Aorta (tissue), 5 donors: ENCODE data around the gene TMEM38B. TPM values are rescaled to one million over a fixed set of nuclear protein-coding genes. Genes with fewer than 3 reads are reported as not detected.

Experiments used
- ATAC-seq: fragments of 200-7000 bp; cut with Tn5 transposase; one replicate; pipeline ENCODE4 v1.9.1; 2022; ENCODE audit warnings: moderate library complexity; ENCODE audit not compliant: low FRiP score
- DNase-seq, 2 donors: peaks; one replicate each; pipeline ENCODE4 v3.0.0-alpha.2; 2020
- H3K27ac ChIP-seq, 2 donors: one replicate each; pipeline ENCODE4 v1.5.1; 2013; ENCODE audit warnings: low read length in 2 of 2, mild to moderate bottlenecking in 2 of 2, moderate library complexity in 2 of 2, control low read depth in 1 of 2, inconsistent platforms in 1 of 2, low read depth in 1 of 2
- H3K27me3 ChIP-seq, 2 donors: one replicate each; pipeline ENCODE4 v1.6.1; 2013; ENCODE audit warnings: control low read depth in 1 of 2, low read length in 1 of 2, mild to moderate bottlenecking in 1 of 2, moderate library complexity in 1 of 2; ENCODE audit not compliant: insufficient read depth in 2 of 2, control insufficient read depth in 1 of 2
- H3K36me3 ChIP-seq, 2 donors: one replicate each; pipeline ENCODE4 v1.6.1; 2013; ENCODE audit warnings: control low read depth in 1 of 2, low read length in 1 of 2, mild to moderate bottlenecking in 1 of 2; ENCODE audit not compliant: insufficient read depth in 2 of 2, control insufficient read depth in 1 of 2
- H3K4me1 ChIP-seq, 2 donors: one replicate each; pipeline ENCODE4 v1.6.1; 2013; ENCODE audit warnings: low read length in 2 of 2, control low read depth in 1 of 2, mild to moderate bottlenecking in 1 of 2, moderate library complexity in 1 of 2; ENCODE audit not compliant: insufficient read depth in 2 of 2, control insufficient read depth in 1 of 2
- H3K4me3 ChIP-seq, 2 donors: one replicate each; pipeline ENCODE4 v1.5.1; 2013; ENCODE audit warnings: low read length in 2 of 2, control low read depth in 1 of 2, mild to moderate bottlenecking in 1 of 2
- H3K9me3 ChIP-seq: one replicate; pipeline ENCODE4 v1.6.1; 2013; ENCODE audit warnings: mild to moderate bottlenecking, low read length; ENCODE audit not compliant: control insufficient read depth
- WGBS, 2 donors: extraction: QIAGEN DNeasy Blood & Tissue Kit; methylation state at CpG; one replicate each; pipeline ENCODE4 v1.1.7; 2013; 5-methylcytosine and 5-hydroxymethylcytosine counted together
- intact Hi-C, 2 donors: fragments of 100-400 bp; cut with DNase I; formaldehyde crosslinking; loops; one replicate each; pipeline versions ENCODE4 v1.14.2 to v1.15.0; 2022
- polyA plus RNA-seq, 2 donors: library from polyadenylated mRNA; stranded (reverse); fragments of 200-250 nt; gene quantifications; one replicate each; pipeline ENCODE4 v1.2.3, GENCODE V29; 2013
- total RNA-seq, 2 donors: library from RNA; stranded (reverse); fragmentation: NEBNext Ultra II Directional; extraction: Animal tissue kit (Norgen Biotek cat#: 25700); gene quantifications; one replicate each; pipeline ENCODE4 v1.2.1, GENCODE V29; 2021
- donor health status: healthy with polysubstance abuse.
- donor health status: Bipolar disorder and iron deficiency.
- donor health status: DM: no; HTN: no; CAD: no.
- donor health status: DM: no; HTN: no; CAD: no.
- donor health status: DM: yes; HTN: yes; CAD: no.

The TMEM38B gene
- total and polyA plus RNA-seq, 4 donors: 3.9 to 10.5 (median 7.0) TPM

- no peaks in the 10 kb centered on the region for H3K4me1 ChIP-seq
- no peak for DNase-seq
- intact Hi-C loops: no loop called here
- no peak overlapping the region for H3K27ac ChIP-seq
- no peaks in the 10 kb centered on the region for H3K36me3 ChIP-seq
- no peak overlapping the region for H3K4me3 ChIP-seq
- ATAC-seq: no peak
- H3K9me3 ChIP-seq: no peaks in the 10 kb centered on the region
- no peaks in the 10 kb centered on the region for H3K27me3 ChIP-seq
- 76 to 82% methylated on average over 1 of the region's 1 CpG for WGBS, 2 donors
Observed at GRCh38 chr9:105678163-105678562, 16.2 kb upstream of the TMEM38B start.

GRCh38 chr9:105678781-105679180, 15.6 kb upstream of the TMEM38B start:
- ATAC-seq (no peak), DNase-seq (no peak)
- Histone ChIP-seq H3K27me3 (no peaks in the 10 kb centered on the region), H3K4me3 (no peak overlapping the region), H3K9me3 (no peaks in the 10 kb centered on the region), H3K36me3 (no peaks in the 10 kb centered on the region), H3K27ac (no peak overlapping the region), H3K4me1 (no peaks in the 10 kb centered on the region)
- WGBS, 2 donors: 36 to 37% methylated on average over 1 of the region's 1 CpG
- intact Hi-C loops: no loop called here

- intact Hi-C loops: no loop called here
- Histone ChIP-seq H3K4me1 (no peaks in the 10 kb centered on the region), H3K27ac (no peak overlapping the region), H3K36me3 (no peaks in the 10 kb centered on the region), H3K27me3 (no peaks in the 10 kb centered on the region), H3K9me3 (no peaks in the 10 kb centered on the region), H3K4me3 (no peak overlapping the region)
- ATAC-seq (no peak), DNase-seq (no peak)
- WGBS, 2 donors: 74% methylated on average over 8 of the region's 8 CpGs
Observed at GRCh38 chr9:105679257-105680022, 14.9 kb upstream of the TMEM38B start.

GRCh38 chr9:105681313-105681712, 13.0 kb upstream of the TMEM38B start:
- no peak overlapping the region for H3K27ac ChIP-seq
- intact Hi-C loops: no loop called here
- no peaks in the 10 kb centered on the region for H3K4me1 ChIP-seq
- DNase-seq: no peak
- H3K9me3 ChIP-seq: no peaks in the 10 kb centered on the region
- no peak for ATAC-seq
- no peak overlapping the region for H3K4me3 ChIP-seq
- 95 to 98% methylated on average over 2 of the region's 2 CpGs for WGBS, 2 donors
- H3K36me3 ChIP-seq: no peaks in the 10 kb centered on the region
- H3K27me3 ChIP-seq: no peaks in the 10 kb centered on the region

DNA sequence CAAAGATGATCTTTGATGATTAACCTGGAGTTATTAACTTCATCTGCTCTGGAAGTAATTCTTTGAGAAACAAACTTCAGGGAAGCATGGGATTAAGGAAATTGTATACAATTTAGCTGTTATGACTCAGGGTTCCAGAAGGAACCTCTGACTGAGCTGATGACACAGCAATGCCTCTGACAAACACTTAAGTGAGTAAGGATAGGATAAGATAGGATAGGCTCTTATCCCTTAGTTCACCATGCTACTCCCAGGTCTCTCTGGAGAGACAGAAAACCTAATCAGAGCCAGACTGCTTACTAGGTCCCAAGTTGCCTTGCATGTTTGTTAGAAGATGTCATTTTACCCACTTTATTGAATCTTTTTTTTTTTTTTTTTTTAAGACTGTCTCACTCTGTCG, 12.6 kb upstream of the TMEM38B start:
- WGBS, 2 donors: 93% methylated on average over 1 of the region's 1 CpG

GRCh38 chr9:105683688-105684275, 10.6 kb upstream of the TMEM38B start:
- no peaks in the 10 kb centered on the region for H3K27me3 ChIP-seq
- no peak overlapping the region for H3K27ac ChIP-seq
- no peaks in the 10 kb centered on the region for H3K4me1 ChIP-seq
- 74 to 76% methylated on average over 1 of the region's 1 CpG for WGBS, 2 donors
- DNase-seq (no peak), ATAC-seq (no peak)
- no peaks in the 10 kb centered on the region for H3K9me3 ChIP-seq
- intact Hi-C loops: no loop called here
- H3K36me3 ChIP-seq: no peaks in the 10 kb centered on the region
- no peak overlapping the region for H3K4me3 ChIP-seq

More for the DNA sequence above, 12.6 kb upstream of the TMEM38B start:
- intact Hi-C loops: no loop called here
- no peak overlapping the region for H3K4me3 ChIP-seq
- H3K4me1 ChIP-seq: no peaks in the 10 kb centered on the region
- no peaks in the 10 kb centered on the region for H3K27me3 ChIP-seq
- no peak for DNase-seq
- H3K9me3 ChIP-seq: no peaks in the 10 kb centered on the region
- H3K27ac ChIP-seq: no peak overlapping the region
- H3K36me3 ChIP-seq: no peaks in the 10 kb centered on the region
- no peak for ATAC-seq

- DNase-seq (no peak), ATAC-seq (no peak)
- H3K27me3 ChIP-seq: no peaks in the 10 kb centered on the region
- no peak overlapping the region for H3K27ac ChIP-seq
- WGBS, 2 donors: 89 to 91% methylated on average over 4 of the region's 4 CpGs
- intact Hi-C loops: no loop called here
- no peak overlapping the region for H3K4me3 ChIP-seq
- no peaks in the 10 kb centered on the region for H3K4me1 ChIP-seq
- H3K9me3 ChIP-seq: no peaks in the 10 kb centered on the region
- no peaks in the 10 kb centered on the region for H3K36me3 ChIP-seq
Observed at GRCh38 chr9:105686936-105687335, 7.4 kb upstream of the TMEM38B start.

GRCh38 chr9:105690742-105691141, 3.6 kb upstream of the TMEM38B start:
- ATAC-seq (no peak), DNase-seq (no peak)
- H3K9me3 ChIP-seq: no peaks in the 10 kb centered on the region
- H3K27ac ChIP-seq: no peak overlapping the region
- intact Hi-C loops: loop anchor here in 1 of 2 donors (5.0 to 10.0 kb wide), 2 partner anchors 133 to 246 kb away; partner anchors contain the start of genes FKTN and FSD1L
- no peaks in the 10 kb centered on the region for H3K27me3 ChIP-seq
- WGBS, 2 donors: 34 to 40% methylated on average over 2 of the region's 2 CpGs
- no peaks in the 10 kb centered on the region for H3K4me1 ChIP-seq
- no peaks in the 10 kb centered on the region for H3K36me3 ChIP-seq
- no peak overlapping the region for H3K4me3 ChIP-seq
